Stimulated activated naive CD8-positive, alpha-beta T cell treated with anti-CD3 and anti-CD28 coated beads, Interleukin-15, amount 100 ng/mL, for 72 hours (primary cell): ENCODE data around the gene C19orf85.

Experiments used
- ATAC-seq: fragments of 150-1000 bp; cut with Tn5 transposase; 2 replicates; pipeline ENCODE4 v1.10.0; 2021; ENCODE audit warnings: mild to moderate bottlenecking, moderate library complexity
- DNase-seq, 2 donors: peaks; one replicate each; pipeline ENCODE4 v3.0.0; 2021 to 2022
- H3K27ac Mint-ChIP-seq, 2 donors: one replicate each; pipeline ENCODE4 v1.8.0; 2022; ENCODE audit warnings: mild to moderate bottlenecking in 2 of 2, mixed read lengths in 2 of 2, moderate library complexity in 2 of 2
- H3K27me3 Mint-ChIP-seq: one replicate; pipeline ENCODE4 v1.8.0; 2022; ENCODE audit warnings: mixed read lengths
- H3K4me1 Mint-ChIP-seq: one replicate; pipeline ENCODE4 v1.8.0; 2022; ENCODE audit warnings: mild to moderate bottlenecking, mixed read lengths
- H3K4me3 Mint-ChIP-seq, 2 donors: one replicate each; pipeline ENCODE4 v1.8.0; 2022; ENCODE audit warnings: mild to moderate bottlenecking in 2 of 2, mixed read lengths in 2 of 2, moderate library complexity in 1 of 2
- H3K9me3 Mint-ChIP-seq, 2 donors: one replicate each; pipeline ENCODE4 v1.8.0; 2022; ENCODE audit warnings: mixed read lengths in 2 of 2

The C19orf85 gene

DNA sequence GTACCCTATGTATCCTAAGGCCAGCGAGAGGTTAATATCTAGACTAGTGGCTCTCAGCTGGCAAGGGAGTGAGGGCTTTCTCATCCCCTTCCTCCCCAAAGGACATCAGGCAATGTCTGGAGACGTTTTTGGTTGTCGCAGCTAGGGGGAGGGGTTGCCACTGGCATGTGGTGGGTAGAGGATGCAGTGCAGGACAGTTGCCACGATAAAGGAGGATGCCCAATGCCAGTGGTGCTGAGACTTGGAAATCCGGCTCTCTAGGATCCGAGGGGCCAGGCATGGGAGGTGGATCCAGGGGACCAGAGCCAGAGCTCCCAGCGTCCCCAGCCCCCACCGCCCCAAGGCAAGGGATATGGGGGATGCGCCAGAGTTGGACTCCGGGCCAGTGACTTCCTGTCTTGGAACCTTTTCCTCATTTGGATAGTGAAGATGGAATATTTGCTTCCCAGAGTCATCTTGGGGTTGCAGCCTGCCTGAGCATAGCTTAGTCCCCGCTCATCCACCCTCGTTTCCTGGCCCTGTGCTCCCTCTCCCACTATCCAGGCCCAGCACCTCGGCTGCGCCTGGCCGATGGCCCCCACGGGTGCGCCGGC, 28.6 kb upstream of the C19orf85 start:
- H3K9me3 Mint-ChIP-seq, result no peaks in the 10 kb centered on the region
- peaks cover 15% of the 10 kb centered on the region for H3K4me1 Mint-ChIP-seq
- DNase-seq (no peak), ATAC-seq (no peak)
- H3K27ac Mint-ChIP-seq, result peak overlapping the region in 1 of 2 donors; percentile 67
- peaks cover 22% of the 10 kb centered on the region for H3K27me3 Mint-ChIP-seq
- H3K4me3 Mint-ChIP-seq, result peak overlapping the region in 1 of 2 donors; percentile 8

DNA sequence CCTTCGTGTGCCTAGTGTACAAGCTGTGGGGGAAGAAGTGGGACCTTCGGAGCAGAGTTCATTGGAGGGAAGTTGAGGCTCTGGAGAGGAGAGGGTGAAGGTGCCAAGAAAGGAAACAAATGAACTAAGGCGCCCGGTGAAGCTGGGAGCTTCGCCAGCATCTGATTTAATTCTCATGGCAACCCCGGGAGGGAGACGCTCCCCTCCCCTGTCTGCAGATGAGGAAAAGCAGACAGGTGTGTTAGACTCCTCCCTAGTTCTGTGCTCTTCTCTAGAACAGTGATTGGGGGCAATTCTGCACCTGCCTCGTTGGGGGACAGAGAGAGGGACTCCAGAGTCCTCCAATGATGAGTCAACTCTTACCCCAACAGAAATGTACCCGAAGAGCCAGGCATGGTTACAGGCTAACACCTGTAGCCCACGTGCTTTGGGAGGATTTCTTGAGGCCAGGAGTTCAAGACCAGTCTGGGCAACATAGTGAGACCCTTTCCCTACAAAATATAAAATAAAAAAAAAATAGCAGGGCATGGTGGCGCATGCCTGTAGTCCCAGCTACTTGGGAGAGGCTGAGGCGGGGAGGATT, 27.9 kb upstream of the C19orf85 start:
- ATAC-seq (no peak), DNase-seq (no peak)
- peaks cover 22% of the 10 kb centered on the region for H3K27me3 Mint-ChIP-seq
- no peak overlapping the region for H3K27ac Mint-ChIP-seq
- H3K4me3 Mint-ChIP-seq, result no peak overlapping the region
- peaks cover 22% of the 10 kb centered on the region for H3K4me1 Mint-ChIP-seq
- no peaks in the 10 kb centered on the region for H3K9me3 Mint-ChIP-seq

DNA sequence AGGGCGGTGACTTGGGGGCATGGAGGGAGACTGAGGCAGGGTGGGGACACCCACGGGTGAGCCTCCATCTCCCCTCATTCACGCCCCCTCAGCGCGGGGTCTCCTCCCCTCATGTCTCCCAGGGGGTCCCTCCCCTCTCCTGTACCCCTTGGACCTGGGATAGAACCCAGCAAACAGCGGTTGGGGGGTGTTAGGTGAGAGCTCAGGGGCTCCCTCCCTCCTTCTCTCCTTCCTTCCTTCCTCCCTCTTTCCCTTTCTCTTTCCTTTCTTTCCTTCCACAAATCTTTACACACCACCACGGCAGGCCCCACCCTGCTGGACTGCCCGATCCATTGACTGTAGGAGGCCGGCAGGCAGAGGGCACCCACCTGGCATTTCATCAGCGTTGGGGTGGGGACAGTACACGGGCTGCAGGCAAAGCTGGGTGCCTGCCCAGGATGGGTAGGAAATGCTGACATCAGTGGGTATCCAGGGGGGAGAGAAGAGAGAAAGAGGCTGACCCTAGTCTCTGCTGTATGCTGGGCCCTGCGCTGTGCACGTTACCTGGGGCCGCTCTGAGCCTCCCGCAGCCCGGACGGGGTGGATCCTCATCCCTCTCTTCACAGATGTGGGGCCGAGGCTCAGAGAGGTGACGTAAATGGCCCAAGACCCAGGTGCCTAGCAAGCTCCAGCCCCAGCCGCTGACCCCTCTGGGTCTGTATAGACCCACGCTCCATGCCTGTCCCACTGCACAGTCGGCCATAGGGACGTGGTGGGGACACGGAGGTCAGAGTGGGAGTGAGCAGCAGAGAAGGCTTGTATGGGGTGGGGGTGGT, 27.2 kb upstream of the C19orf85 start:
- Mint-ChIP-seq H3K9me3 (no peaks in the 10 kb centered on the region), H3K27ac (no peak overlapping the region), H3K4me1 (peaks cover 29% of the 10 kb centered on the region), H3K27me3 (peaks cover 22% of the 10 kb centered on the region), H3K4me3 (no peak overlapping the region)
- DNase-seq, result no peak
- no peak for ATAC-seq

DNA sequence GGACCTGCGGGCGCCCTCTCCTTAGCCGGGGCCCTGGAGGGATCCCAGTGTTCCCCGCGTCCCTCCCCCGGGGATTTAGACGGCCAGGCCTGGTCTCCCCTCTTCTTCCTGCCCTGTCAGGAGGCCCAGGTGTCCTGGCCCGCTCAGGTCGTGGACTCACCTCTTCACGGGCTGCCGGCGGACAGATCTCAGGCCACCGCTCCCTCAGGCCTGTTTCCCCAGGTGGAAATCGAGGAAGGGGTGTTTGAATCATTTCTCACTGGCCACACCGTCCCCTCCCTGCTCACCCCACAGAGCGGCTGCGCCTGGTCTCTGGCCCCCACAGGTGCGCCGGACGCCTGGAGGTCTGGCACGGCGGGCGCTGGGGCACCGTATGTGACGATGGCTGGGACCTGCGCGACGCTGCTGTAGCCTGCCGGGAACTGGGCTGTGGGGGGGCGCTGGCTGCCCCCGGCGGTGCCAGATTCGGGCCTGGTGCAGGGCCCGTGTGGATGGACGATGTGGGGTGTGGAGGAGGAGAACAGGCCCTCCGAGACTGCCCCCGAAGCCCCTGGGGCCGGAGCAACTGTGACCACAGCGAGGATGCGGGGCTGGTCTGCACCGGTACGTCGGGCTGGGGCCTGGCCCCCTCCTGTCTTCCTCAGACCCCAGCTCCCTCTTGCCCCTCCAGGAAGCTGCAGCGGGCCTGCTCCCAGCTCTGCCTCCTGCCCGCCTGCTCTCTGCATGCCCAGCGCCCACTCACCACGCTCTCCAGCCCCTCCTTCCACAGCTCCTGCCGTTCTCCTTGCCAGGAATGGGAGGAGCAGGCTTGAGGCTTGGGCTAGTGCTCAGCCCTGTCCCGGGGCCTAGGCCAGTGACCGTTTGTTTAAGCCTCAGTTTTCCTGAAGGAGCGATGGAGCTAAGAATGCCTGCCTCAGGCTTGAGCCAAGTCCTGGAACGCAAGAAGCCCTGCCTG, 26.2 kb upstream of the C19orf85 start:
- Mint-ChIP-seq H3K4me3 (no peak overlapping the region), H3K4me1 (peaks cover 37% of the 10 kb centered on the region), H3K27me3 (peaks cover 22% of the 10 kb centered on the region), H3K27ac (peak overlapping the region in 1 of 2 donors; percentile 12), H3K9me3 (no peaks in the 10 kb centered on the region)
- ATAC-seq, result no peak
- no peak for DNase-seq

DNA sequence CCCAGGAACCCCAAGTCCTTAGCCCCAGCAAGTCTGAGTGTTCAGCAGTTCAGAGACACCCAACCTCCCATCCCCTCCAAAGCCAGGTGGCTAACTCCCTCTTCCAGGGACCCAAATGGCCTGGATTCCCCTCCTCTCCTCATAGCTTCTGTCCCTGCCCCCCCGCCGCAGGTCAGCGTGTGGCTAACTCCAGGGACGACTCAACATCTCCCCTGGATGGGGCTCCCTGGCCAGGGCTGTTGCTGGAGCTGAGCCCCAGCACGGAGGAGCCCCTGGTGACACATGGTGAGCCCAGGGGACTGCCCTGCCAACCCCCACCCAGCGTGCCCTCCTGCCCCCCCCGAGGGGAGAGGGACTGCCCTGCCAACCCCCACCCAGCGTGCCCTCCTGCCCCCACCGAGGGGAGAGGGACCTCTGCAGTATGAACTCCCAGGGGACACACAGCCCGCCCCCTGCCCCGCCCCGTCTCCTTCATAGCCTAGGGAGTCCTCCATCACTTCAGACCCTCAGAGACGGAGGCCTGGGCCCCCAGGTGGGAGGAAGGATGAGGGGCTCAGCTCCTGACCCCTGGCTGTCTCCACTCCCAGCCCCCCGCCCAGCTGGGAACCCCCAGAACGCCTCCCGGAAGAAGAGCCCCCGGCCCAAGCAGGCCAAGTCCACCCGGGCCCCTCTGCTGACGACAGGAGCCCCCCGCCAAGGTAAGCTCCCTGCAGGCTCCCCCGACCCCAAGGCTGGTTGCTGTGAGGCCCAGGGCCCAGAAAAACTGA, 25.3 kb upstream of the C19orf85 start:
- peak; percentile 16 for ATAC-seq
- H3K27ac Mint-ChIP-seq, result no peak overlapping the region
- H3K4me3 Mint-ChIP-seq, result no peak overlapping the region
- no peak for DNase-seq
- H3K4me1 Mint-ChIP-seq, result peaks cover 43% of the 10 kb centered on the region
- H3K9me3 Mint-ChIP-seq, result no peaks in the 10 kb centered on the region
- peaks cover 22% of the 10 kb centered on the region for H3K27me3 Mint-ChIP-seq

DNA sequence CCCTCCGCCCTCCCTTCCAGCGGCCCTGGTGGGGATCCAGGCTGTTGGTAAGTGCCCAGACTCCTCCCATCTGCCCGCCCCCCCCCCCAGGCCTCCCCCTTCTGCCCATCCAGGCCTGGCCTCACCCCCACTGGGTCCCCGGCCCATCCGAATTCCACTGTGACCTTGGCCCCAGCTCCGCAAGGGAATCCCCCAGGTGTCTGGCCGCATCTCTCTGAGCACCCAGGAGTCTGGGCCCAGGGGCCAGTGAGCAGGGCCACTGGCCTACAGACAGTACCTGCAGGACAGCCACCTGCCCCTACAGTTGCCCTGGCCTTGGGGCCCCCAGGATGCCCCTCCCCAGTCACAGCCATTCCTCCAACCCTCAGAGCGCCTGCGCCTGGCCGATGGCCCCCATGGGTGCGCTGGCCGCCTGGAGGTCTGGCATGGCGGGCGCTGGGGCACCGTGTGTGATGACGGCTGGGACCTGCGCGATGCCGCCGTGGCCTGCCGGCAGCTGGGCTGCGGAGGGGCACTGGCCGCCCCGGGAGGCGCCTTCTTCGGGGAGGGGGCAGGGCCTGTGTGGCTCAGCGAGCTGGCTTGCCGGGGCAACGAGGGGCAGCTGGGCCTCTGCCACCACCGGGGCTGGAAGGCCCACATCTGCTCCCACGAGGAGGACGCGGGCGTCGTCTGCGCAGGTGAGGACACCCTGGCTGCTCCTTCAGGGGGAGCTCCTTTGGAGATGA, 24.6 kb upstream of the C19orf85 start:
- no peaks in the 10 kb centered on the region for H3K9me3 Mint-ChIP-seq
- peak overlapping the region in 1 of 2 donors; percentile 25 for H3K27ac Mint-ChIP-seq
- peaks cover 41% of the 10 kb centered on the region for H3K4me1 Mint-ChIP-seq
- H3K27me3 Mint-ChIP-seq, result peaks cover 22% of the 10 kb centered on the region
- ATAC-seq (no peak), DNase-seq (no peak)
- no peak overlapping the region for H3K4me3 Mint-ChIP-seq

DNA sequence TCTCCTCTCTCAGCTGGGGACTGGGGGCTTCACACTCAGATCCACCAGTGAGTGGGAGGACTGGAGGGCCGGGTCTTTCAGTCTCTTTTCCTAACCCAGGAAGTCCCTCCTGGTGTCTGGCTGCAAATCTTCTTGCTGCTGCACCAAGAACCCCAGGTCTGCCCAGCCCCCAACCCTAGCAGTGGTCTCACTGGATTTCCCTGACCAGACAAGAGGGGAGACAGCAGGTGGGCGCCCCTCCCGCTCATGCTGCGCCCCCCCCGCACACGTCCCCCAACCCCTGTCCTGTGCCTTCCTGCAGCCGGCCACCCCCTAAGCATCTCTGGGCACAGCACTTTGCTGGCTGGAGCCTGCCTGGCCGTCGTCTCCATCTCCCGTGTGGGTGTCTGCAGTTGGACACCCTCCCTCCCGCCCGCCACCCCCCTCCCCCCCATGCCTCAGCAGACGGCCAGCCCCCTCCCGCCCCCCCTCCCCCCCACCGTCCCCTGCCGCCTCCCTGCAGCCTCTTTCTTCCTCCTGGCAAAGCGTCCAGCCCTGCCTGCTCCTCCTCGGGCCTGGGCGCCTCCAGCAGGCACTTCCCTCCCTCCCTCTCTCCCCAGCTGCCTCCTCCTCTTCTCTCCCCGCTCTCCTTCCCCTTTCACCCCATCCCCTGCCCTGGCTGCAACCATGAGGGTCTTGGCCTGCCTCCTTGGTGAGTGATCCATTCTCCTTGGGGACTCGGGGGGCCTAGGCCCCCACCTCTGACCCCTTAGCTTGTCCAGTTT, 23.6 kb upstream of the C19orf85 start, which contains the start of gene SSC5D:
Gene SSC5D (plus strand): TSS at position 513 of the 764 bp plus-strand sequence. CDS start 154 bp downstream, at position 667.
- peaks cover 19% of the 10 kb centered on the region for H3K27me3 Mint-ChIP-seq
- H3K4me3 Mint-ChIP-seq, result peak within 1 kb of the TSS; percentile 32 to 61
- no peak for DNase-seq
- peaks cover 39% of the 10 kb centered on the region for H3K4me1 Mint-ChIP-seq
- no peaks in the 10 kb centered on the region for H3K9me3 Mint-ChIP-seq
- peak within 1 kb of the TSS; percentile 25 to 79 for H3K27ac Mint-ChIP-seq
- no peak for ATAC-seq

DNA sequence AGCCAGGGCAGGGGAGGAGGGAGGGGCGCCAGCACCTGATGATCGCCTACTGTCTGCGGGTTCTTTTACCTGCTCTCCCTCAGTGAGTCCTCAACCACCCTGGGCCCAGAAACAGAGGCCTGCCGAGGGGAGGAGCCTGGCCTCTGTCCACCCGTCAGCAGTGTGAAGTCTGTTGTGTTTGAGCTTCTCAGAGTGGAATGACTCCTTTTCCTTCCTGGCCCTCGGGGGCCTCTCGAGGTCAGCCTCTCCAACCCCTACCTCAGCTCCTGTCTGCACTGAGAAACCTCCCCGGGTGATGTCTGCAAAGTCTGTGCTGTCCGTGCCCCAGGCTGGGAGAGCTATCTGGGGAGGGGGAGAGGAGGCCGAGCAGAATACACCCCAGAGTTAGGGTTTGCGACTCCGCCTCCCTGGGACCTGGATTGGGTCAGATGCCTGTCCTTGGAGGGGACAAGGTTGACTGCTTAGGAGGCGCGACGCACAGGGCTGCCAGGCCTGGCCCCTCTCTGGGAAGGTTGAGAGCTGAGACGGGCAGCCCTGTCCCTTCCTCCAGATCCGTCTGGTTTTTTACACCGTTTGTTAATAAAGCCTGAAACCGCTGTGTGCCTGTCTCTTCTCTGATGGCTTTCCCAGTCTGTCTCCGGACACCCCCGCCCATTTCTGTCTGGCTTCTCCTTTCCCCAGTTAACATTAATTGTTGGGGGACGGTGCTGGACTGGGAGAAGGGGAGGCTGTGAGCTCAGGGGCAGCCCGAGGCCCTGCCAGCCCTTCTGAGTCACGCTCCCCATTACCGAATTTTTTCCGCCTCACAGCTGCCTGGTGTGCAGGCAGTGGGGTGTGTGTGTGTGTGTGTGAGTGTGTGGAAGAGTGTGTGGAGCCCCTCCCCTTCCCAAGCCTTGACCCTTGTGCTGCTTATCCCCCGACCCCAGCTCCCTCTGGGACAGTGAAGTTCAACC, 22.7 kb upstream of the C19orf85 start:
- Mint-ChIP-seq H3K27me3 (peaks cover 11% of the 10 kb centered on the region), H3K27ac (peak overlapping the region in 1 of 2 donors; percentile 79)

DNA sequence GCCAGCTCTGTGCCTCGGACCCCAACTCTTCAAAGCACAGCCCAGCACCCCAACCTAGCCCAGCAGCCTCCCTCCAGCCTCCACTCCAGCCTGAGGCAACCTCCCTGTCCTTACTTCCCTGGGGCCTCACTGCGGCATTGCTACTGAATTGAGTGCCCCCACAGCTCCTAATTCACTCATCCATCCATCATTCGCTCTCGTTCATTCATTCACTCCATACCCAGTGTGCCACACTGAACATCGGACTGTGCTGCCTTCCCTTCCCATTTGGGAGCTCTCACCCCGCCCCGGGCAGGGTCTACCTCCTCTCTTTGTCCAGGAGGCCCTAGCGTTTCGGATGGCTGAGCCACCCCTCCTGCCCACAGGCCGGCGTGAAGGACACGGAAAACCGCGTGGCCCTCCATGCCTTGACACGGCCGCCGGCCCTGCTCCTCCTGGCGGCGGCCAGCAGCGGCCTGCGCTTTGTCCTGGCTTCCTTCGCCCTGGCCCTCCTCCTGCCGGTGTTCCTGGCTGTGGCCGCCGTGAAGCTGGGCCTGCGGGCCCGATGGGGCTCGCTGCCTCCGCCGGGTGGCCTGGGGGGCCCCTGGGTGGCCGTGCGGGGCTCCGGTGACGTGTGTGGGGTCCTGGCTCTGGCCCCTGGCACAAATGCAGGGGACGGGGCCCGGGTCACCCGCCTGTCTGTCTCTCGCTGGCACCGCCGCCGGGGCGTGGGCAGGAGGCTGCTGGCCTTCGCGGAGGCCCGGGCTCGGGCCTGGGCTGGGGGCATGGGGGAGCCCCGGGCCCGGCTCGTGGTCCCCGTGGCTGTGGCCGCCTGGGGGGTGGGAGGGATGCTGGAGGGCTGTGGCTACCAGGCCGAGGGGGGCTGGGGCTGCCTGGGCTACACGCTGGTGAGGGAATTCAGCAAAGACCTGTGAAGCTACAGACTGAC, 21.8 kb upstream of the C19orf85 start:
- peak overlapping the region in 1 of 2 donors; percentile 27 for H3K27ac Mint-ChIP-seq
- peaks cover 39% of the 10 kb centered on the region for H3K4me1 Mint-ChIP-seq
- peak; percentile 11 for ATAC-seq
- DNase-seq, result no peak
- no peaks in the 10 kb centered on the region for H3K9me3 Mint-ChIP-seq
- H3K27me3 Mint-ChIP-seq, result peaks cover 1% of the 10 kb centered on the region
- H3K4me3 Mint-ChIP-seq, result peak overlapping the region; percentile 87

More for the DNA sequence above, 22.7 kb upstream of the C19orf85 start:
- peak overlapping the region; percentile 45 to 61 for H3K4me3 Mint-ChIP-seq
- no peak for ATAC-seq
- no peak for DNase-seq
- H3K4me1 Mint-ChIP-seq, result peaks cover 39% of the 10 kb centered on the region
- no peaks in the 10 kb centered on the region for H3K9me3 Mint-ChIP-seq

DNA sequence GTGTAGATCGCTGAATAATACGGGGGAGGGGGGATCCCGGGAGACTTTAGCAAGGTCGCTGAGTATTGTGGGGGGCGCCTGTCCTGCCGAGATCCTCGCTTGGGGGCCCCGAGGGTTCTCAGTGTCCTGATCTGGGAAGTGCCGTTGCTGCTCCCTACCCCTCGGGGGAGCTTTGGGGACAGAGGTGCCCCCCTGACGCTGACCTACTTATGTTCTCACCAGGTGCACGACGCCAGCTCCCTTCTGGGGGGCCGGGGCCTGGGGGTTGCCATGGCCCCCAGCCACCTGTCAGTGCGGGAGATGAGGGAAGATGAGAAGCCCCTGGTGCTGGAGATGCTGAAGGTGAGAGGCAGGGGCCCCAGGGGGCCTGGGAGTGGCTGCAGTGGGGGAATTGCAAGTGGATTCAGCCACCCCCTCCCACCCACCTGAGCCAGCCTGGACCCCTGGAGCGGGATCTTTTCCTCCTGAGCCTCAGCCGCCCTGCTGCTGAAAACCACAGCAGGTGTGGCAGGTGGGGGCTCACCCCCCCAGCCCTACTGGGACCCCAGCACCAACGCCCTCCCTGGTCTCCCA, 21.0 kb upstream of the C19orf85 start:
- no peaks in the 10 kb centered on the region for H3K9me3 Mint-ChIP-seq
- peak overlapping the region; percentile 87 for H3K4me3 Mint-ChIP-seq
- H3K27me3 Mint-ChIP-seq, result no peaks in the 10 kb centered on the region
- ATAC-seq (peak; percentile 1), DNase-seq (no peak)
- peak overlapping the region; percentile 78 to 83 for H3K27ac Mint-ChIP-seq
- peaks cover 39% of the 10 kb centered on the region for H3K4me1 Mint-ChIP-seq

DNA sequence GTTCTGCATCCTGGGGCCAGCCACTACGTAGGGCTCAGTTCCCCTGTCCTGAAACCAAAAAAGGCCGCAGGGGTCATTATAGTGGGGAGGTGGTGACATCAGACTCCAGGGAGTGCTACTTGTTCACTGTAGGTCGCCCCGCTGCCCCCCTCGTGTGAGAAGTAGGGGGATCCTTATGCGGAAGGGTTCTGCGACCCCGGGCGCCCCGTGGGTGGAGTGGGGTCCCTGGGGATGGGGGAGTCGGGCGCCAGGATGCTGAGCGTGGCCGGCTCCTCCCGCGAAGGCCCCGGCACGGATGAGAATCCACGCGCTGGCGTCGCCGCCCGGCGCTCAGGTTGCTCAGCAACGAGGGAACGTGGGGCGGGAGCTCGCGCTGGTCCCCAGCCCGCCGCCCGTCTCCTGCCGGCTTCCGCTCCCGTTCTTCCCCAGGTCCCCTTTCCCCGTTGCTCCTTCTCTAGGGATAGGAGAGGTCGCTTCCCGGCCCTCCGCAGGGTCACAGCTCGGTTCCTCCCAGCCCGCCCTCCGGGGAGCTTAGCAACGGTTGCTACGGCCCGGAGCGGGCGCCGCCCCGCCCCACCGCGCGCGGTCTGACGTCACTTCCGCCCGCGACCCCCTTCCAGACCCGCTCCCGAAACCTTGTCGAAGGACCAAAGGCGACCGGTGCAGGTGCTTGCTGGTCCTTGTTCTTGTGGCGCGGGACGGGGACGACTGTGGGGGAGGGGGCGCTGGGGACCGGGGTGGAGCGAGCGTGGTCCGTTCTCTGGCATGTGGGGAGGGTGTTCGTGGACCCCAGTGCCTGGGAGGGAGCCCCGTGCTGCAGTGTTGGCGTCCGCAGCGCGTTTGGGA, 20.3 kb upstream of the C19orf85 start, which contains the start of gene NAT14:
Gene NAT14 (plus strand): TSS at position 596 of the 846 bp plus-strand sequence. CDS start 521 bp downstream, outside the sequence.
- Mint-ChIP-seq H3K9me3 (no peaks in the 10 kb centered on the region), H3K4me3 (peak within 1 kb of the TSS; percentile 87), H3K4me1 (peaks cover 42% of the 10 kb centered on the region), H3K27ac (peak within 1 kb of the TSS; percentile 78 to 83), H3K27me3 (no peaks in the 10 kb centered on the region)
- peak; percentile 66 for ATAC-seq
- peak; percentile 63 to 67 for DNase-seq
